ENCODE measurements around the gene DDX27. TPM values are rescaled to one million over a fixed set of nuclear protein-coding genes. Genes with fewer than 3 reads are reported as not detected.

The DDX27 gene
- total and polyA plus RNA-seq, 9 of the 15 experiments (the other 6 are each of a cell fraction or from before 2014, with no cell fraction given), result 17.9 to 79.3 (median 57.0) TPM

DNA sequence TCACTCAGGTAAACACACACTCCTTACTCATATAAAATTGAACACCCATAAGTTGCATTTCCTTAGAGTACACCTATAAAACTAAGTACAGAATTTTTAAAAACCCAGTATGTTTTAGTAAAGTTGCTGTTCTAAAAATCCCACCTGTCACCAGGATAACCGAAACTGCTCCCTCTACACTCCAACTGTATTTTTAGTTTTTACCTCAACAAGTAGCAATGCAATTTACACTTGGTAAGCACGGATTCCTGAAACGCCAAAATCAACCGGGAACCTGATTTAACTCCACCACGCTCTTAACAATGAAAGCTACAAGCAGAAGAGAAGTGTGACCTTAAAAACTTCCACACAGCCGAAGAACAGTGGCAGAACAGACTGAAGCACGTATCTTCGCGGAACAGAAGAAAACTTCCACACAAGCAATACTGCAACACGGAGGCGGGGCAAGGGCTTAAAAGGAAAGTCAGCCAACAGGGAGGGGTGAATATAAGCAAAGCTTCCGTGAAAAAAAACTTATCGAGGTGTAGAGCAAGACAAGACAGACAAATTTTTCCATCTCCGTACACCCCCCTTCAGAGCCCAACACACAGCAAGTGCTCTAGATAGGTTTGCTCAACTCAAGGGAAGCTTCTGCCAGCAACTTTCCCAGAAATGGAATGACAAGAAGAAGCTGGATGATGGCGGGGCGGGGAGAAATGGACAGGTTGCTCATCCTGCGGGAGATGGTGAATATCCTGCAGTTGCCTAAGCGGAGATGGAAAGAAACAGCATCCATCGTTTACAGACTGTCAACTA, 32.5 kb upstream of the DDX27 start:
- Histone ChIP-seq H3K79me2 (ENCODE audit: control insufficient read depth, insufficient read depth, low read length) (peaks cover 63% of the 10 kb centered on the region), H3K36me3 (ENCODE audit: control insufficient read depth, insufficient read depth, low read length) (peaks cover 13% of the 10 kb centered on the region; the same call in 1 of the 3 replicates), H3K4me2 (ENCODE audit: insufficient read depth, low read length) (peak overlapping the region; percentile 97), H3K27me3 (ENCODE audit: control insufficient read depth in 2 of 2, insufficient read depth in 2 of 2, low read length in 2 of 2) (no peaks in the 10 kb centered on the region), H3K9ac (ENCODE audit: insufficient read depth in 1 of 2, low read depth in 2 of 2, low read length in 2 of 2) (peak overlapping the region; percentile 72 to 94), H3K9me1 (ENCODE audit: control insufficient read depth, insufficient read depth, low read length) (no peaks in the 10 kb centered on the region), H3K9me3 (replicated peaks; ENCODE audit: control insufficient read depth, insufficient read depth, low read depth, low read length) (0 out of 2 replicates have a peak, but pooled peaks cover 2% of the 10 kb centered on the region), H3K27ac (ENCODE audit: extremely low read depth, low read depth, low read length) (peak overlapping the region; percentile 90), H4K20me1 (replicated peaks; ENCODE audit: control insufficient read depth, insufficient read depth, low read length) (peaks cover 12% of the 10 kb centered on the region), H3K4me1 (replicated peaks in 1 of 2; ENCODE audit: control insufficient read depth in 2 of 2, insufficient read depth in 2 of 2, low read length in 2 of 2) (peaks cover 24 to 25% of the 10 kb centered on the region in 2 experiments), H3K4me3 (peak overlapping the region; percentile 88), H2AFZ (ENCODE audit: low read depth, low read length) (0 out of 2 replicates have a peak overlapping the region, but pooled peaks have one; percentile 1)
- DNase-seq (ENCODE audit: extremely low read depth in 1 of 4, low spot score in 3 of 4) (peak; percentile 43 to 85 (median 60)), ATAC-seq (peak; percentile 59), FAIRE-seq (peak; percentile 89)
- ChIA-PET POLR2A (interaction anchor here (0.5 to 1.8 kb wide), 8 partner anchors 10 to 402 kb away, joined by 3 to 9 read pairs (median 3); no protein-coding TSS in a partner anchor), CTCF (ENCODE audit: low intra/inter-chr PET ratio) (no interaction called here)
- WGBS (ENCODE audit: insufficient coverage, low coverage, missing lambda C conversion rate), result under 1% methylated on average over 19 of the region's 19 CpGs
- intact Hi-C loops (cut with micrococcal nuclease) (loop anchor here (5.0 kb wide), 2 partner anchors 91 to 264 kb away; partner anchors contain the start of genes ARFGEF2 and ZNFX1), in situ Hi-C loops (cut with MboI) (no loop called here)
- TSS peak; percentile 49 for BruUV-seq (replicated peaks)
- peak in 1 of 2 experiments; percentile 17; a peak in 1 of 4 replicates for TF ChIP-seq MAZ (CRISPR knock-in tag; conservative IDR thresholded peaks at IDR 0.05 in 1 of 2, IDR thresholded peaks at IDR 0.05 in 1 of 2)
- no peak; the same call in 1 of the 2 replicates for TF ChIP-seq POLR2AphosphoS5 (IDR thresholded peaks at IDR 0.05; ENCODE audit: control insufficient read depth, insufficient read depth, low read depth, low read length)
- no peak for TF ChIP-seq EHMT2 (IDR thresholded peaks at IDR 0.05)
- TF ChIP-seq, protein P1, sequence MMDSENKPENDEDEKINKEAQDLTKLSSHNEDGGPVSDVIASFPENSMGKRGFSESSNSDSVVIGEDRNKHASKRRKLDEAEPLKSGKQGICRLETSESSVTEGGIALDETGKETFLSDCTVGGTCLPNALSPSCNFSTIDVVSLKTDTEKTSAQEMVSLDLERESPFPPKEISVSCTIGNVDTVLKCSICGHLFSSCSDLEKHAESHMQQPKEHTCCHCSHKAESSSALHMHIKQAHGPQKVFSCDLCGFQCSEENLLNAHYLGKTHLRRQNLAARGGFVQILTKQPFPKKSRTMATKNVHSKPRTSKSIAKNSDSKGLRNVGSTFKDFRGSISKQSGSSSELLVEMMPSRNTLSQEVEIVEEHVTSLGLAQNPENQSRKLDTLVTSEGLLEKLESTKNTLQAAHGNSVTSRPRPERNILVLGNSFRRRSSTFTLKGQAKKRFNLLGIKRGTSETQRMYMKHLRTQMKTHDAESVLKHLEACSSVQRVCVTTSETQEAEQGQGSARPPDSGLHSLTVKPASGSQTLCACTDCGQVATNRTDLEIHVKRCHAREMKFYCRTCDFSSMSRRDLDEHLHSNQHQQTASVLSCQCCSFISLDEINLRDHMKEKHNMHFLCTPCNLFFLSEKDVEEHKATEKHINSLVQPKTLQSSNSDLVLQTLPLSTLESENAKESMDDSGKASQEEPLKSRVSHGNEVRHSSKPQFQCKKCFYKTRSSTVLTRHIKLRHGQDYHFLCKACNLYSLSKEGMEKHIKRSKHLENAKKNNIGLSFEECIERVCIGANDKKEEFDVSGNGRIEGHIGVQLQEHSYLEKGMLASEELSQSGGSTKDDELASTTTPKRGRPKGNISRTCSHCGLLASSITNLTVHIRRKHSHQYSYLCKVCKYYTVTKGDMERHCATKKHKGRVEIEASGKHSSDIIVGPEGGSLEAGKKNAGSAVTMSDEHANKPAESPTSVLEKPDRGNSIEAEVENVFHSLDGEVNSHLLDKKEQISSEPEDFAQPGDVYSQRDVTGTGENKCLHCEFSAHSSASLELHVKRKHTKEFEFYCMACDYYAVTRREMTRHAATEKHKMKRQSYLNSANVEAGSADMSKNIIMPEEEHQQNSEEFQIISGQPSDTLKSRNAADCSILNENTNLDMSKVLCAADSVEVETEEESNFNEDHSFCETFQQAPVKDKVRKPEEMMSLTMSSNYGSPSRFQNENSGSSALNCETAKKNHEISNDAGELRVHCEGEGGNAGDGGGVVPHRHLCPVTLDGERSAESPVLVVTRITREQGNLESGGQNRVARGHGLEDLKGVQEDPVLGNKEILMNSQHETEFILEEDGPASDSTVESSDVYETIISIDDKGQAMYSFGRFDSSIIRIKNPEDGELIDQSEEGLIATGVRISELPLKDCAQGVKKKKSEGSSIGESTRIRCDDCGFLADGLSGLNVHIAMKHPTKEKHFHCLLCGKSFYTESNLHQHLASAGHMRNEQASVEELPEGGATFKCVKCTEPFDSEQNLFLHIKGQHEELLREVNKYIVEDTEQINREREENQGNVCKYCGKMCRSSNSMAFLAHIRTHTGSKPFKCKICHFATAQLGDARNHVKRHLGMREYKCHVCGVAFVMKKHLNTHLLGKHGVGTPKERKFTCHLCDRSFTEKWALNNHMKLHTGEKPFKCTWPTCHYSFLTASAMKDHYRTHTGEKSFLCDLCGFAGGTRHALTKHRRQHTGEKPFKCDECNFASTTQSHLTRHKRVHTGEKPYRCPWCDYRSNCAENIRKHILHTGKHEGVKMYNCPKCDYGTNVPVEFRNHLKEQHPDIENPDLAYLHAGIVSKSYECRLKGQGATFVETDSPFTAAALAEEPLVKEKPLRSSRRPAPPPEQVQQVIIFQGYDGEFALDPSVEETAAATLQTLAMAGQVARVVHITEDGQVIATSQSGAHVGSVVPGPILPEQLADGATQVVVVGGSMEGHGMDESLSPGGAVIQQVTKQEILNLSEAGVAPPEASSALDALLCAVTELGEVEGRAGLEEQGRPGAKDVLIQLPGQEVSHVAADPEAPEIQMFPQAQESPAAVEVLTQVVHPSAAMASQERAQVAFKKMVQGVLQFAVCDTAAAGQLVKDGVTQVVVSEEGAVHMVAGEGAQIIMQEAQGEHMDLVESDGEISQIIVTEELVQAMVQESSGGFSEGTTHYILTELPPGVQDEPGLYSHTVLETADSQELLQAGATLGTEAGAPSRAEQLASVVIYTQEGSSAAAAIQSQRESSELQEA (IDR thresholded peaks at IDR 0.05; ENCODE audit: low read depth), result no peak
- no peak for TF ChIP-seq POLR3A (IDR thresholded peaks at IDR 0.05; ENCODE audit: borderline replicate concordance, extremely low read depth, insufficient read depth, insufficient read length)
- TF ChIP-seq BDP1 (IDR thresholded peaks at IDR 0.05; ENCODE audit: insufficient read depth, insufficient read length), result no peak
- peak; percentile 31; the same call in 1 of the 2 replicates for TF ChIP-seq SP1 (CRISPR knock-in tag; IDR thresholded peaks at IDR 0.05)
- no peak for TF ChIP-seq ZNF24 (IDR thresholded peaks at IDR 0.05)
- no peak for TF ChIP-seq HNRNPL (IDR thresholded peaks at IDR 0.05; ENCODE audit: low read depth, low read length)
- TF ChIP-seq NONO (IDR thresholded peaks at IDR 0.05; ENCODE audit: low read depth in 2 of 2, low read length in 1 of 2), result no peak
- TF ChIP-seq ZNF695 (CRISPR knock-in tag; IDR thresholded peaks at IDR 0.05), result no peak
- peak; percentile 46; the same call in 1 of the 2 replicates for TF ChIP-seq ZNF384 (IDR thresholded peaks at IDR 0.05; ENCODE audit: low read depth, low read length)
